22Rv1 (cell line): ENCODE results near the gene TNRC6B.

Source experiments
- H3K27ac ChIP-seq: fragments of 450-650 bp; 2 replicates; pipeline ENCODE4 v1.5.1; 2017
- CTCF ChIP-seq: fragments of 450-650 bp; IDR thresholded peaks from 2 replicates; pipeline ENCODE4 v1.5.1; 2017; ENCODE audit warnings: mild to moderate bottlenecking
- ZFX ChIP-seq: fragments of 450-650 bp; IDR thresholded peaks from 2 replicates; pipeline ENCODE4 v1.6.1; 2017; ENCODE audit warnings: antibody characterized with exemption, borderline replicate concordance

Gene TNRC6B

GRCh38 chr22:40226620-40227019, 48.9 kb downstream of the TNRC6B start:
- no peak overlapping the region for H3K27ac ChIP-seq
- TF ChIP-seq ZFX (no peak), CTCF (no peak)

GRCh38 chr22:40231618-40232313, 54.0 kb downstream of the TNRC6B start:
- H3K27ac ChIP-seq, result no peak overlapping the region

GRCh38 chr22:40232624-40233023, 54.9 kb downstream of the TNRC6B start:
- TF ChIP-seq ZFX (no peak), CTCF (no peak)
- no peak overlapping the region for H3K27ac ChIP-seq

More at GRCh38 chr22:40231618-40232313, 54.0 kb downstream of the TNRC6B start:
- TF ChIP-seq CTCF (no peak), ZFX (no peak)

- no peak overlapping the region for H3K27ac ChIP-seq
- no peak for TF ChIP-seq CTCF
- no peak for TF ChIP-seq ZFX
Observed at GRCh38 chr22:40233886-40234285, 56.2 kb downstream of the TNRC6B start.

- no peak overlapping the region for H3K27ac ChIP-seq
- no peak for TF ChIP-seq ZFX
- TF ChIP-seq CTCF, result no peak
Observed at GRCh38 chr22:40234658-40235057, 56.9 kb downstream of the TNRC6B start.

GRCh38 chr22:40235308-40235707, 57.6 kb downstream of the TNRC6B start:
- no peak overlapping the region for H3K27ac ChIP-seq
- no peak for TF ChIP-seq CTCF
- no peak for TF ChIP-seq ZFX

- no peak overlapping the region for H3K27ac ChIP-seq
- no peak for TF ChIP-seq ZFX
Observed at GRCh38 chr22:40236131-40236665, 58.5 kb downstream of the TNRC6B start.

- H3K27ac ChIP-seq, result no peak overlapping the region
- TF ChIP-seq ZFX, result no peak
- TF ChIP-seq CTCF, result no peak
Observed at GRCh38 chr22:40237241-40237640, 59.5 kb downstream of the TNRC6B start.
